Measurements from ENCODE around the gene FBXW11.
"Not testable (repeated sequence)": the region's sequence is repeated elsewhere in the genome, so short reads cannot be mapped to it uniquely, and the experiment has no call there.

FBXW11 gene

DNA sequence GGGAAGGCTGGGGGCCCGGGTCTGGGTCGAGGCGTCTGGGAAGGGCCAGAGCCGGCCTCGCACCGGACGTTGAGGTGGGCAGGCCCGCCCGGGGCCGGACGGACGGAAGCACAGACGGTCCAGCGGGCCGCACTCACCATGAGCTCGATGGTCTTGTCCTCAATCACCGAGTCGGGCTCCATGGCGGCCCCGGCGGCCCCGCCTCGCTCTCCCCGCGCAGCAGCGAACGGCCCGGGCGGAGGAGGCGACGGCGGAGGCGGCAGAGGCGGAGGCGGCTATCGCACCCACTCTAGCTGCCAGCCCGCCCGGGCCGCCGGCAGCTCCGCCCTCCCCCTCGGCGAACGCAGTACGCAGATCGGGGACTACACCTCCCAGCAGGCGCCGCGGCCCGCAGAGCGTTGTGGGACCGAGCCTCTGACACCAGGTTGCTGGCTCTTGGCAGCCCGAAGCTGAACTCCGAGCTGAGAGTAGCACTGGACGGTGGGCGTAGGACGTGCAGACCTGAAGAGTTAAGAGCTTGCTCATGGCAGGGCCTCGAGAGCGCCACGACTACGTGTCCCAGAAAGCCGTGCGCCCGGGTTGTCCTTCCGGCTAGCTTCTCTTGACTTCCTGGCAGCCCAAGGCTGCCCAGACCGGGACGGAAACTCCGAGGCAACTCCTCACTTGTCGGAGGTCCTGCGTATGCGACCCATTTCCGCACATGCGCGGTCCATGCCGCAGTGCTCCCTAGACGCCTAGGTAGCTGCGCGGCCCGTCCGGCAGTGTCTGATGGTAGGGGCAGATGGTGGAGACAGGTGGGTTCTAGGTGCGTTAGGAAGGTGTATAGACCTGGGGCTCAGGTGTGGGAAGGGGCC, at the start of gene FBXW11:
FBXW11 (minus strand) TSS at position 318 of the 854 bp plus-strand sequence; CDS start at position 182, 136 bp downstream.
- DNase-seq: peak; percentile 91 to 98 (median 94)

DNA sequence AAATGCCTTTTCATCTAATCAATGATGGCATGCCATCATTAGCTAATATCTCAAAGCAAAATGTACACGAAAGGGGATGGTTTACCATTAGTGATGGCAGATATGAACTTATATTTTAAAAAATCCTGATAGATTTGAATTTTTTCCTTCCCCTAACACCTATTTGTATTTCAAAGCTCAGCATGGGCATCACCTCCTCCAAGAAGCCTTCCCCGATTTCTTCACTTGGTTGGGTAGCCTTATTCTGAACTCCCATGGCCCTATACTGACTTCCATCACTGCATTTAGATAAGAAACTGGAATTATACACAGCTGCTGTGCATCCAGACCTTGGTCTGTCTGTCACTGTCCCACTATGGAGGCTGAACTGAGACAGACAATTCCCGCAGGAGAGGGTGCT, 49.6 kb upstream of the FBXW11 start:
- DNase-seq: no peak

DNA sequence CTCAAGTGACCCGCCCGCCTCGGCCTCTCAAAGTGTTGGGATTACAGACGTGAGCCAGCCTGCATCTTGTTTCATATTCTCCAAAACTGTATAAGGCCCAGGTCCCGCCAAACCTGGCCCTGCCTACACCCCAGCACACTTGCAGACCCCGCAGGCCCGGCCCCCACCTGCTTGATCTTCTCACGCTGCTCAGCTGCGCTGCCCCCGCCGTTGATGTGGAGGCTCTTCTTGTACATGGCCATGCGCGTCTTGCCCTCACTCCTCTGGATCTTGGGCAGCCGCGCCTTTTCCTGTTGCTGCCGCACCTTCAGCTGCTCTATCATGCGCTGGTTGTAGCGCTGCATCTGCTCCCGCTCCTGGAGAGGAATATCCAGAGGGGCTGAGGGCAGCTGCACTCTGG, 49.0 kb upstream of the FBXW11 start:
- no peak for DNase-seq

DNA sequence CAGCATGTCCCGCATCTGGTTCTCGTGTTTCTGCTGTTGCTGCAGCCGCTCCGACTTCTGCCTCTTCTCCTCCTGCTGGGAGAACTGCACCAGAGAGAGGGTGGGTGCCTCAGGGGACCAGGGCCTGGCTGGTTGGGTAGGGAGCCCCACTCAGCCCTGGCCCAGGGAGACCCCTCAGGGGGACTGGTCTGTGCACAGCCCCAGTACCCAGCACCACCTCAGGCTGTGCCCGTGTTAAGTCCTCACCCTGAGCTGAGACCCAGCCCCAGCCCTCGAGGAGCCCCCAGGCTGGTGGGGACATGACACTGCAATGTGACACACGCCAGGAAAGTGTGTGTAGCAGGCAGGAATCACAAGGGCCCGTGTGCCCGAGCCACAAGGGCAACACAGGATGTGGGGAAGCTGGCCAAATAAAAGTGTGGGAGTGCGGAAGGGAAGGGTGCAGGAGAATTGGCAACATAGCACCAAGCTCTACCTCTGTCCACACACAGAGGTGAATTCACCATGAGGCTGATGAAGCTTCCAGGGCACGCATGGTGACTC, 48.2 kb upstream of the FBXW11 start:
- DNase-seq: no peak

DNA sequence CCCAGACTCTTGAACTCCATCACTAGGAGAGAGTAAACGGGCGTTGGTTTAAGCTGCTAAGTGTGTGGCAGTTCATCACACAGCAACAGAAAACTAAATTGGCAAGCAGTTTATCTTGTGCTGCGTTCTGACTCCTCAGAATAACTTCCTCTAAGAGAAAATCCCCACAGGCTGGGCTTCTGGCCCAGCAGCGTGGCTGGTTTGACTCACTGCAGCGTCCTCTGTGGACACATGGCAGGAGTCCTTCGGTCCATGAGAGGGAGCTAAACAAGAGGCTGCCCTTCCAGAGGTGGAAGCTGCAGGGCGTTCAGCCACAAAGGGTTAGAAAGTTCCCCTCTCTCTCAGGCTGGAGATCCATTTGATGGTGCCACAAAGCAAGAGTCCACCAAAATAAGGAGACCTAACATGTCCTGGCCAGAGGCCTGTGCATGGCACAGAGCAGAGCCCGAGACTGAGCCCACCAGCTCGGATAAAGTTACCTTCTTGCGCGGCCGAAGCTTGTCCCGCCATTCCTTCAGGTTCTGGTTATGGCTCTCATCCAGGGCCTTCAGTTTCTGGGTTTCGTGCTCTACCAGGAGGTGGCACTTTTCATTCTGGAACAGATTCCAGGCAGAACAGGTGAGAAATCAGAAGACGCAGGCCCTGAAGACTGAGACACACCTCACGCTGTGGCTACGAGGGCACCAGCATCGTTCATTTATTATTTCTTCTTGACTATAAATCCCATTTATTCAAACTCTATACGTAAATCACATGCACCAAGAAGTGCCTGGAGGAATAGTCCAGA, 46.2 kb upstream of the FBXW11 start:
- no peak for DNase-seq

DNA sequence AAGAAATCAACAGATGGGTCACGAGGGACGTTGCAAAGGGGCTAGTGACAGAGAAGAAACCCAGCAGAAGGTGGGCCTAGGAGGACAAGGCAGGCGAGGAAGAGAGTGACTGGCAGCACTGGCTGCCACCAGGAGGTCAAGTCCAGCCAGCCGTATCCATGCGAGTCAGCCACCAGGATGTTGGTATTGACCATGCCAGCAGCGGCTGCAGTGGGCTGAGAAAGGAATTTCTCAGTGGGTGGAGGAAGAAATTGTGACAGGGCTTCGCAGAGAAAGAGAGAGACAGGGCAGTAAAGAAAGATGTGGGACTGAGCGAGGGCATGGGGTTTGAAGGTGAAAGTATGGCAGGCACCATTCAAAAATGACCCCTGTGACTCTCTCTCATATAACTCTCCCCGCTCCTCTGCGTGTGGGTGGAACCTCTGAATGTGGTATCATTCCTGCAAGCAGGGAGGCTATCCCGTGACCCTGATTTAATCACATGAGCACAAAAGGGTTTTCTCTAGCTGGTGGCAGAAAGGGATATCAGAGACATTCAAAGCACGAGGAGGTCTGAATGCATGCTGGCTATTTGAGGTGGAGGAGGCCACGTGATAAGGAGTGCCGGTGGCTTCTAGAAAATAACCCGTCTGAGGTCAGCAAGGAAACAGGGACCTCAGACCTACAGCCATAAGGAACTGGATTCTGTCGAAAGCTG, 45.4 kb upstream of the FBXW11 start:
- DNase-seq: no peak

DNA sequence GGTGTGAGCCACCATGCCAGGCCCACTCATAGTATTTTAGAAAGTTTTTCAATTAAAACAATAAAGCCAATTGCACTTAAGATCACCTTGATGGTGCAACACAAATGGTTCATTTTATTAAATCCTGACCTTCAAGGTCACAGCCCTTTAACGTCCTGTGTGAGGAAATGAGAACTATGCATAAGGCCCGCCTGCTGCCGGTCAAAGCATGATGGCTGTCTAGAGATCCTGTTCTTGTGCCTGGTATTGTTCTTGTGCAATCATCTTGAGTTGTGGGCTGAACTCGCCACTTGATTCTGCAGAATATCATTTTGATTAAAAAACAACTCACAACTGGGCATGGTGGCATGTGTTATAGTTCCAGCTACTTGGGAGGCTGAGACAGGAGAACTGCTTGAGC, 43.6 kb upstream of the FBXW11 start:
- DNase-seq: no peak

DNA sequence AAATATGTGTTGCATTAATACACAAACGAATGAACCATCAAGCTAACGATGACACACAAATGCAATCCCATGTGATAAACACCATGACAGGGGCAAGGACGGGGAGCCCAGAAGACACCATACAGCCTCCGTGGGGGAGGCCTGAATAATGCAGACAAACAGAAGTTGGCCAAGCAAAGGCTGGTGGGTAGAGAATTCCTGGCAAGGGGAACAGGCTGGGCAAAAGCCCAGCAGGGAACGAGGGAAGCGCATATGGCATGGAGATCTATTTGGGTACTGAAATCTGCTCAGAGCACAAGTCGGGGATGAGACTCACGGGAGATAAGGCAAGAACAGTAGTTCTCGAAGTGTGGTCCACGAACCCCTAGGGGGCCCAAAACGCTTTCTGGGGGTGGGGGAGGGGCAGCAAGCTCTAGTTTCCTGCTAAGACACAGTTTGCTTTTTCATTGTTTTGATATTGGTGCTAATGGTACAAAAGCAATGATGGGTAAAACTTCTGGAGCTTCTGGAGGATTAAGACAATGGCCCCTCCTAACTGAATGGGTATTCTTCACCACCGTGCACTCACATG, 42.9 kb upstream of the FBXW11 start:
- no peak for DNase-seq

DNA sequence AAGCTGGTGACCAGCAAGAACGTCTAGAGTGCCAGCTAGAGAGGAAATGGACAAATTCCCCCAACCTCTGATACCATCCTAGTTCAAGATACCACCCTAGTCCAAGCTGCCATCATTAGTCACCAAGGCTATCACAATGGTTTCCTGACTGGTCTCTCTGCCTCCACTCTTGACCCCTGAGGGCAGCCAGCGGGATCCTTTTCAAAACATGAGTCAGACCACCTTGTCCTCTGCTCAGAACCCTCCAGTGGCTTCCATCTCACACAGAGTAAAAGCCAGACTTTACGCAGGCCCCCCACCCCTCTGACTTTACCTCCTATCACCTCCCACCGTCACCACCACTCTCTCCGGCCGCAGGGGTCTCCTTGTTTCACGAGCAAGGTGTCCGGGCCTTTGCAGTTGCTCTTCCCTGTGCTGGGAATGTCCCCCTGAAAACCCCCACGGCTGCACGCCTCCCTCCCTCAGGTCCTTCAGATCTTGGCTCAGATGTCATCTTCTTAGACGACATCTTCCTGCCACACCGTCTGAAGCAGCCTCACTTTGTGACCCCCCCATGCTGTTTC, 42.2 kb upstream of the FBXW11 start:
- no peak for DNase-seq

DNA sequence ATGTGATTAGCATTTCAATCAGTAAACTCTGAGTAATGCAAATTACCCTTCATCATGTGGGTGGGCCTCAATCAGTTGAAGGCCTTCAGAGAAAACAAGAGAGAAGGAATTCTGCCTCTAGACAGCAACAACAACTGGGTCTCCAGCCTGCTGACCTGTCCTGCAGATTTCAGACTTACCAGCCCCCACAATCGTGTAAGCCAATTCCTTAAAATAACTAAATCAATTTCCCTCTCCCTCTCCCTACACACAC, 41.7 kb upstream of the FBXW11 start:
- DNase-seq: no peak

DNA sequence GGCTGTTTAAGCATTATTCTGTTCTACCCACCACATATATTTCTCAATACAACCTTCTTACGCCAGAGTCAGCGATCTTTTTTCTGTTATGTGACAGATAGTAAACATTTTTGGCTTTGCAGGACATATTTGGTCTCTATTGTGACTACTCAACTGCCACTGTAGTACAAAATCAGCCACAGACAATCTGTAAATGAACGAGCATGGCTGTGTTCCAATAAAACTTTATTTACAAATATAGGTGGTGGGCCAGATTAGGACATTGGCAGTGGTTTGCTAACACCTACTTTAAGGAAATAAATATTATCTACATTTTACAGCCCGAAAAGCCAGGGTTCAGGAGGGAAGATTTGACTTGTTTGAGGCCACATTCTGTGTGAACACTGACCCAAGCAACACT, 40.2 kb upstream of the FBXW11 start:
- DNase-seq: no peak

DNA sequence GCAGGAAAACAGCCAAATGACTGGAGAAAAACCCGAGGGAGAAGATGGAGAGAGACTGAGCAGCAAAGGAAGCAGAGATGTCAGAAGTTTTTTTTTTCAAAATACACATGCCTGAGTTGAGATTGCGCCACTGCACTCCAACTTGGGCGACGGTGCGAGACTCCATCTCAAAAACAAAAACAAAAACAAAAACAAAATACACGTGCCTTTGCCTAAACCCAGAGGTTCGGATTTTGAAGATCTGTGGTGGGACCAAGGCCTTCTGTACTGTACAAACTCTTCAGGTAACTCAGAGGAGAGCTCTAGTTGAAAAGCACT, 38.8 kb upstream of the FBXW11 start:
- no peak for DNase-seq

DNA sequence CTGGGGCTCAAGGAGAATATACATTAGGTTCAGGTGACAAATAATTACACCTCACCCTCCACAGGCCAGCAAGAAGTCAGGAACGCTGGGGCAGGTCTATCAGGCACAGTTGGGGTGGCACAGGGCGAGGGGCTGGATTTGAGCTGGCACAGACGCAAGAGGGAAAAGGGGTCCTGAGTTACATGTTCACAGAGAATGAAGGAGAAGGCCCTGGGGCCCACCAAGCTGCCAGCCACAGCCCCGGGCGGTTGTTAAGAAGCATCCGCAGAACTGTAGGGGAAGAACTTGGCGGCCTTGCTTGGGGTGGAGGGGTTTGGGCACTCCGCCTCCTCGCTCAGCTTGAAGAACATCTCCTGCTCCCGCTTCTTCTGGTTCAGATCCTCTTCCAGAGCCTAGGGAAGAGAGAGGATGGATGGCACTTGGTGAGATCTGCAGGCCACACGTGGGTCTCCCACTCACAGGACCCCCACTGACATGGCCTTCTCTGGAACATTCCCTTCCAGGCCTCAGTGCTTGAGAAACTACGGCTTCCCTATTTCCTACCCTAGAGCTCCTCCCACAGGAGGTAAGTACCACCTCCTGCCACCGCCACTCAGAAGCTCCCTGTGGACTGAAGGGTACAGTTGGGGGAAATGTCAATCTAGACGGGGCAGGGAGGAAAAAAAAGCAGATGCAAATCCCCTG, 38.3 kb upstream of the FBXW11 start:
- no peak for DNase-seq

DNA sequence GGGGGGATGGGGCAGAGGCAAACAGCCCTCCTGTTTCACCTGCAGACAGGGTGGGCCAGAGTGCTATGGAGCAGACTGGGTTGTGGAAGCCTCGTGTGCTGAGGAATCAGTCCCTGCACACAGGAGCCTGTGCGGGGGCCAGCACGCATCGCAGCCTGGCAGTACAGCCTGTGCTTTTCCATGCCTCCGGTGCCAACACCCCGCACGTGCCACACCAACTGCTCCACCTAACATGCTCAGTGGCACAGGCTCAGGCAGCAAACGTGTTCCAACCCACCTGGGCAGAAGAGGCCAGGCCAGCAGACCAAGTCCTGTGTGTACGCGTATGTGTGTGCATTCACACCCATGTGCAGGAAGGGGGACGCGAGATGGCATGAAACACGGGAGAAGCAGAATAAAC, 37.4 kb upstream of the FBXW11 start:
- no peak for DNase-seq

DNA sequence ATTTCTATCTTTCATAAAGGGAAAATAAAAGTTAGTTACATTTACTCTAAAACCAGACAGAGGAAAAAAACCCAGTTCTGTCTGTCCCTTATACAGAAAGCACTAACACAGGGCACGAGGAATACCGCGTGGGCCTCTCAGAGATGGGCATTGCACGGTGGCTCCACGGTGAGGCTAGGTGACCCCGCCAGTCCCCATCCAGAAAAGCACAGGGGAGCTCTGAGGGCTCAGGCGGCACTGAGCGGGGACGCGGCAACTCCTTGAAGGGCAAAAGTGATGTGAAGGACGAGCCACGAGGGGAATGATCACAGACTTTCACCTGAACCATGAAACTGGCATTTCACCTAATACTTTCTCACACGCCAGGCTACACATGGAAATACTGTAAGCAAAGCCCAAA, 35.7 kb upstream of the FBXW11 start:
- DNase-seq: no peak

DNA sequence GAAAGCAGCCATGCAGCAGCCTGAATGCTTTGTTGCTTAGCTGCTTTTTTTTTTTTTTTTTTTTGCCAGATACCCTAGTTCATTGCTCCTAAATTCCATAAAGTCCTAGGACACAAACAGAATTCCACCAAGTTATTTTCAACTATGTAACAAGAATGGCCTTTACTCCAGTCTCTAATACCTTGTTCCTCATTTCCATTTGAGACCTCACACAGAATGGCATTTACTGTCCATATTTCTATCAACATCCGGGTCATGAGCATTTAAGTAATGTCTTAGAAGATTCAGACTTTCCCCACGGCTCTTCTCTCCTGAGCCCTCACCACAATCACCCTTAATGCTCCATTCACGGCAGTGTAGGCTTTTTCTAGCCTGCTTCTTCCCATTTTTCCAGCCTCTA, 31.7 kb upstream of the FBXW11 start:
- no peak for DNase-seq

DNA sequence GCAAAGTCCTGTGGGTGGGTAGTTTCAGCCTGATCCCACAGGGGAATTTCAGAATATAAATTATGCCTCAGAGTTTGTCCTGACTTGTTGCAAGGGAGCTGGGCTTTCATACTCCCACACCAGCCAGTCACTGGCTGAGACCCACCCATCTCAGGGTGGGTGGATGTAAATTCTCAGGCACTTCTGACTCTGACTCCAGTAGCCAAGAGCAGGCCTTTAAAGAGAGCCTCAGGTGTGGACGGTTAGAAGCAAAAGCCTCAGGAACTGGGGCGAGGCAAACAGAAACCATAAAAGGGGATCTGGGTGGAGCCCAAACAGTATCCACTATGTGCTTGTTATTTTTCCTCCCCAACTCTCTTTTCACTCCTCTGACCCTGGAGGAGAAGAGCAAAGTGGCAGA, 28.6 kb upstream of the FBXW11 start:
- no peak for DNase-seq

DNA sequence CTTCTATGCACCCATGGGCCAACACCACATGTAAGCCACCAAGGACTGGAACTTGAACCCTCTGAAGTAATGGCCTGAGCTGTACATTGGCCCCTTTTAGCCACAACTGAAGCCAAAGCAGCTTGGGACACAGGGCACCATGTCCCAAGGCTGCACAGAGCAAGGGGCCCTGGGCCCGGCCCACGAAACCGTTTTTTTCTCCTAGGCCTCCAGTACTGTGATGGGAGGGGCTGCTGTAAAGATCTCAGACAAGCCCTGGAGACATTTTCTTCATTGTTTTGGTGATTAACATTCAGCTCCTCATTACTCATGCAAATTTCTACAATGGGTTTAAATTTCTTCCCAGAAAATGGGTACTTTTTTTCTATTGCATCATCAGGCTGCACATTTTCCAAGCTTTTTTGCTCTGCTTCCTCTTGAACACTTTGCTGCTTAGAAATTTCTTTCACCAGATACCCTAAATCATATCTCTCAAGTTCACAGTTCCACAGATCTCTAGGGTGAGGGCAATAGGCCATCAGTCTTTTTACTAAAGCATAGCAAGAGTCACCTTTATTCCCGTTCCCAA, 25.5 kb upstream of the FBXW11 start:
- no peak for DNase-seq

DNA sequence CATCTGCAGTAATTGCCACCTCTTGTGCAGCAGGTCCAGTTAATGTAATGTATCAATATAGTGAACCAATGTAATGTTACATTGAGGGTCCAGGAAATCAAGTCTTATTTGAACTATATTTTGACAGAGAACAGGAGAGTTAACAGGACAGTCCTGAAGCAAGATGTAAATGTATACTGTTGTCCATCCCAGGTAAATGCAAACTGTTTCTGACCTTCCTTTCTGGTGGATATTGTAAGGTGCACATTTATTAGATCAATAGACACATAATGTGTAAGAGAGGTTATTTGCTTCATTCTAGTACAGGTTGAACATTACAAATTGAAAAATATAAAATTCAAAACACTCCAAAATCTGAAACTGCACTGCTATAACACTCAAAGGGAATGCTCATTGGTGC, 23.4 kb upstream of the FBXW11 start:
- DNase-seq: no peak

DNA sequence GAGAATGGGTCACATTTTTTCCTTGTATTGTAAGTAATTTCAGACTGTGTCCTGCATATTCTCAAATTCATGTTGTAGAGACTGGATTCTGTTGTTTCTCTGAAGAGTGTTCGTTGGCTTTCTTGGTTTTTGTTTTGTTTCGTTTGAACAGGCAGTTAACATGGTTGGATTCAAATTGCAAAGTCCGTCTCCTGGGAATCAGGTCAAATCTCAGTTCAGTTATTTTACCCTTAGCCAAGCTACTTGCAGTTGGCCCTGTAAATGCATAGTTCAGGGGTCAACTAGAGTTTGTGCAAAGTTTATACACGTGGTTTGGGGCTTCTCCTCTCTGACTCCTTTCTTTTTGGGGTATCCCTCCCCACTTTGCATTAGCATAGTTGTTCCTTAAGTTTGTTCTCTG, 21.7 kb upstream of the FBXW11 start:
- no peak for DNase-seq

DNA sequence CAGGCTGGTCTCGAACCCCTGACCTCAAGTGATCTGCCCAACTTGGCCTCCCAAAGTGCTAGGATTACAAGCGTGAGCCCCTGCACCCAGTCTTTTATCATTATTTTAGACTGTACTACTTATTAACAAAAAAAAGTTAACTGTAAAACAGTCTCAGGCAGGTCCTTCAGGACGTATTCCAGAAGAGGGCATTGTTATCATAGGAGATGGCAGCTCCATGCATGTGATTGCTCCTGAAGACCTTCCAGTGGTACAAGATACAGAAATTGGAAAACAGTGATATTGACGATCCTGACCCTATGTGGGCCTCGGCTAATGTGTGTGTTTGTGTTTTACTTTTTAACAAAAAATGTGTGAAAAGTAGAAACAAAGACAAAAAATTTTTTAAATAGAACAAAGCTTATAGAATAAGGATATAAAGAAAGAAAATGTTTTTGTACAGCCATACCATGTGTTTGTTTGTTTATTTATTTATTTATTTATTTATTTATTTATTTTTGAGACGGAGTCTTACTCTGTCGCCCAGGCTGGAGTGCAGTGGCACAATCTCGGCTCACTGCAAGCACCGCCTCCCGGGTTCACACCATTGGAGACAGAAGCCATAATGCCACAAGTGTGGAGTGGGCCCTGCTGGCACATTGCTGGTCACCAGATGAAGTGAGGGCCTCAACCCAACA, 13.8 kb upstream of the FBXW11 start:
- not testable (repeated sequence) for DNase-seq

DNA sequence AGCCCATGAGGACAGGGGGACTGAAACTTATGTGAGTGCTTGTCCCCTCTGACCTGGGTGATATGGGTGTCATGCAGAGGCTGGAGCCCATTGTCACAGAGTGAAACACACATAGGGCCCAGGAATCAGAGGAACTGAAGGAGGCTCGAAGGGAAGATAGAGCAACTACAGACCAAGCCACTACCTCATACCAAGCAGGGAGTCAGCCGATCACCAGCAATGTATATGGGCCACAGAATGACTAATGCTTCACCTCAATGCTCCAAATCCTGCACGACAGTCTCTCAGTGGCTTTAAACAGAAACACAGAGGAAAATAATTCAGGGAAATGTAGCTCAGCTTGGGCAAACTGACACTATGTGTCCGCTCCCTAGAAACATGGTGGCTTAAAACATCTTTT, 8.9 kb upstream of the FBXW11 start:
- no peak for DNase-seq
